ENCODE measurements around the gene KDM4C. TPM values are rescaled to one million over a fixed set of nuclear protein-coding genes. Genes with fewer than 3 reads are reported as not detected.

KDM4C gene
- total RNA-seq, 6 donors from 2014 or later: 31.6 to 96.4 (median 41.2) TPM

DNA sequence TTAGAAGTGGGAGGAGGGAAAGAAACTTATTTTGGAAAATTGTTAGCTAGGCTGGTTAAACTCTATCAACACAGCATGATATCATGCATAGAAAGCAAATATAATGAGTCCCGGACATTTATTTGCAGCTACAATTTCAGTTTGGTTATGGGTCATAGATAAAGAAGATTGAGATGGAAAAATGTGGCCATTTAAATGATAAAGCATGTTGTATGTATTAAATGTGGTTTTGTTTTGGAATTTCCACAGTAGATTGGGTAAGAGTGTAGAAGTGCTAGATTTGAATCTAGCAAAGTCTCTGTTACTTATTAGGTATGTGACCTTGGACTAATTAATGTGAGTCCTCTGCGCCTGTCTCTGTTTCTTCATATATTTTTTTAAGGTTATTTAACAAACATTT lies 217.4 kb downstream of the KDM4C start:
- no peak for DNase-seq
- Histone ChIP-seq H3K27me3 (no peaks in the 10 kb centered on the region), H3K4me3 (no peak overlapping the region), H3K27ac (no peak overlapping the region), H3K4me1 (no peaks in the 10 kb centered on the region), H3K9me3 (no peaks in the 10 kb centered on the region), H3K36me3 (no peaks in the 10 kb centered on the region)
- no peak for ATAC-seq (ENCODE audit: low FRiP score in 2 of 2)
- WGBS, 2 donors: 86 to 88% methylated on average over 2 of the region's 2 CpGs
- TF ChIP-seq POLR2A (IDR thresholded peaks at IDR 0.05) (no peak), POLR2AphosphoS5 (IDR thresholded peaks at IDR 0.05) (no peak), EP300 (IDR thresholded peaks at IDR 0.05) (no peak)
- TF ChIP-seq, protein P1, sequence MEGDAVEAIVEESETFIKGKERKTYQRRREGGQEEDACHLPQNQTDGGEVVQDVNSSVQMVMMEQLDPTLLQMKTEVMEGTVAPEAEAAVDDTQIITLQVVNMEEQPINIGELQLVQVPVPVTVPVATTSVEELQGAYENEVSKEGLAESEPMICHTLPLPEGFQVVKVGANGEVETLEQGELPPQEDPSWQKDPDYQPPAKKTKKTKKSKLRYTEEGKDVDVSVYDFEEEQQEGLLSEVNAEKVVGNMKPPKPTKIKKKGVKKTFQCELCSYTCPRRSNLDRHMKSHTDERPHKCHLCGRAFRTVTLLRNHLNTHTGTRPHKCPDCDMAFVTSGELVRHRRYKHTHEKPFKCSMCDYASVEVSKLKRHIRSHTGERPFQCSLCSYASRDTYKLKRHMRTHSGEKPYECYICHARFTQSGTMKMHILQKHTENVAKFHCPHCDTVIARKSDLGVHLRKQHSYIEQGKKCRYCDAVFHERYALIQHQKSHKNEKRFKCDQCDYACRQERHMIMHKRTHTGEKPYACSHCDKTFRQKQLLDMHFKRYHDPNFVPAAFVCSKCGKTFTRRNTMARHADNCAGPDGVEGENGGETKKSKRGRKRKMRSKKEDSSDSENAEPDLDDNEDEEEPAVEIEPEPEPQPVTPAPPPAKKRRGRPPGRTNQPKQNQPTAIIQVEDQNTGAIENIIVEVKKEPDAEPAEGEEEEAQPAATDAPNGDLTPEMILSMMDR (IDR thresholded peaks at IDR 0.05): no peak

DNA sequence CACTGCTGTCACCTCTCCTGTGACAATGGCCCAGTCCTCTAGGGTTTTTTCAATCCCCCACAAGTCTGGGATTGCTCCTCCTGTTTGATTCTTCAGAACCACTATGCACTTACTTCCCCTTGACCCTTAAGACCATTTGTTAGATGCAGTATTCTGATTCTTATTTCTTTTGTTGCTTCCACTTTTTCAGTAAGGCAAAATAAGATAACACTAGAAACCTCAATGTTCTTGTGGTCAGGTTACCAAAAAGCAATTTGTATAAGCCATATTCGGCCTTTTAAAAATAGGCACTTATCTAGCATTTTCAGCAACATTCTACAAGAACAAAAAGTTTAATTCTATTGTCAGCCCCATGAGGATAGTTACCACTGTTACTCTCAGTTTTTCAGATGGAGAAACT lies 220.0 kb downstream of the KDM4C start:
- WGBS, 2 donors: 78 to 91% methylated on average over 1 of the region's 1 CpG
- H3K27me3 ChIP-seq: no peaks in the 10 kb centered on the region

DNA sequence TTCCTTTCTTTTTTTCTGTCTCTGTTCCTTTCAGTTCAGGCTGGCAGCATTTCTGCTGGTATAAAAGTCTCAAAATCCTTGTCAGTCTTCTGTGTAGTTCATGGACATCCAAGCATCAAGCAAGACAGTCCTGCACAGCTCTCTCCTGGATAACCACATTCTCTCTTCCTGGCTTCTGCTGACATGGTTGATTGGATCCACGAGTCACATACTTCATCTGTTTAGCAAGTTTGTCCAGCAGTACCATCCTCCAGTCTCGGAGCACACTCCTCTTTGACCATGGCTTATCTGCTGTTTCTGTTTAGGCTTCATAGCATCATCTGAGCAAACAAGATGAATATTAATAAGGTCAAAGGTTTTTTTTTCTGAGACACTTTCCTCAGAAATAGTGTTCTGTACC lies 220.8 kb downstream of the KDM4C start:
- Histone ChIP-seq H3K36me3 (peaks cover 0 to 4% (median 1%) of the 10 kb centered on the region in 4 donors), H3K4me3 (no peak overlapping the region), H3K9me3 (no peaks in the 10 kb centered on the region), H3K4me1 (no peaks in the 10 kb centered on the region), H3K27ac (no peak overlapping the region), H3K27me3 (no peaks in the 10 kb centered on the region)
- ATAC-seq (ENCODE audit: low FRiP score in 2 of 2) (no peak), DNase-seq (no peak)
- no peak for TF ChIP-seq POLR2AphosphoS5 (IDR thresholded peaks at IDR 0.05)
- no peak for TF ChIP-seq POLR2A (IDR thresholded peaks at IDR 0.05)
- no peak for TF ChIP-seq EP300 (IDR thresholded peaks at IDR 0.05)
- WGBS, 2 donors: 97% methylated on average over 2 of the region's 2 CpGs

More for the DNA sequence above, 220.0 kb downstream of the KDM4C start:
- H3K36me3 ChIP-seq: peaks cover 0 to 4% (median 0%) of the 10 kb centered on the region in 4 donors
- H3K4me3 ChIP-seq: no peak overlapping the region
- no peaks in the 10 kb centered on the region for H3K4me1 ChIP-seq
- DNase-seq: no peak
- no peak for ATAC-seq (ENCODE audit: low FRiP score in 2 of 2)
- no peak overlapping the region for H3K27ac ChIP-seq
- H3K9me3 ChIP-seq: no peaks in the 10 kb centered on the region
- TF ChIP-seq, protein P1 (IDR thresholded peaks at IDR 0.05): no peak
- TF ChIP-seq POLR2A (IDR thresholded peaks at IDR 0.05): no peak
- no peak for TF ChIP-seq EP300 (IDR thresholded peaks at IDR 0.05)
- no peak for TF ChIP-seq POLR2AphosphoS5 (IDR thresholded peaks at IDR 0.05)

DNA sequence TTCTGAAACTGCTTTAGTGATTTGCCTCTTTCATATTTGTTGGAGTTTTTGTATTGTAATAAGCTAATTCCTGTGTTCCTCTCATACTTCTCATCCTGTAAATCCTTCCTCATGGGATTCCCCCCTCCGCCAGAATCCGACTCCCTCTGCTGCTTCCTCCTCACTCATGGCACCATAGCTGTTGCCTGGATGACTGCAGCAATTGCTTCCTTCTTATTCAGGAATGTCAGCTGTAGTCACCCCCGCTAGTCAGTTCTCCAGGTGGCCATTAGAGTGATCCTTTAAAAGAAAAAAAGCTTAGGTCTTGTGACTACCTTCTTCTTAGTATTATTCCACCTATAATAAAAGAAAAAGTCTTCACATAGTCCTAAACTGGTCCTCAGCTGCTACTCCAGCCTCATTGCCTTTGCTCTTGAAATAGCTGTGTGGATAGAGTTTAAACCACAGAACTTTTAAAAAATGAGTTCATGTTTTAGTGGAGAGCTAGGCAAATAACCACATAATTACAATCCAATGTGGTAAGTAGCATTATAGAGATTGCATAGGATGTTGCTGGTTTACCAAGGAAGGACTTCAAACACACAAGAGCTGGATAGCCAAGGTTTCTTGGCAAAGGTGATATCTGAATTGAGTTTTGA lies 227.3 kb downstream of the KDM4C start:
- no peak for TF ChIP-seq POLR2A (IDR thresholded peaks at IDR 0.05)
- TF ChIP-seq EP300 (IDR thresholded peaks at IDR 0.05): no peak
- TF ChIP-seq, protein P1 (IDR thresholded peaks at IDR 0.05): no peak
- Histone ChIP-seq H3K4me3 (no peak overlapping the region), H3K9me3 (no peaks in the 10 kb centered on the region), H3K27me3 (no peaks in the 10 kb centered on the region), H3K27ac (no peak overlapping the region), H3K4me1 (no peaks in the 10 kb centered on the region), H3K36me3 (peaks cover 12 to 46% (median 23%) of the 10 kb centered on the region in 4 donors)
- no peak for DNase-seq
- WGBS, 2 donors: 62 to 80% methylated on average over 3 of the region's 3 CpGs
- ATAC-seq (ENCODE audit: low FRiP score in 2 of 2): peak in 1 of 2 donors; percentile 51

DNA sequence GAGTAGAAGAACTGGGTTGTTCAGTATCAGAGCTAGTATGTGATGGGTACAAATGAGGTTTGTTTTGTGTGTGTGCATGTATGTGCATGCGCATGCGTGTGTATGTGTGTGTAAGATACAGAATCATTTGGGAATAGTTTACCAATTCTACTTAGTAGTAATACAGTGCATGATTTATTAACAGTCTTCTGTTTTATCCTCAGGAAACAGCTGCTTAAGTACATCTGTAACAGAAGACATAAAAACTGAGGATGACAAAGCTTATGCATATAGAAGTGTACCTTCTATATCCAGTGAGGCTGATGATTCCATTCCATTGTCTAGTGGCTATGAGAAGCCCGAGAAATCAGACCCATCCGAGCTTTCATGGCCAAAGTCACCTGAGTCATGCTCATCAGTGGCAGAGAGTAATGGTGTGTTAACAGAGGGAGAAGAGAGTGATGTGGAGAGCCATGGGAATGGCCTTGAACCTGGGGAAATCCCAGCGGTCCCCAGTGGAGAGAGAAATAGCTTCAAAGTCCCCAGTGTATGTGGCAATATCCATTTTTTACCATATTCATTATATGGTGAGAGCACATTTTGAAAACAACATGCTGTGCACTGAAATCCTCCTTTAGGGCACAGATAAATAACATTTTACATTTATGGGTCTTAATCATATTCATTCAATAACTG lies 228.5 kb downstream of the KDM4C start:
- DNase-seq (no peak), ATAC-seq (ENCODE audit: low FRiP score in 2 of 2) (no peak)
- no peaks in the 10 kb centered on the region for H3K27me3 ChIP-seq
- peaks cover 12 to 57% (median 23%) of the 10 kb centered on the region in 4 donors for H3K36me3 ChIP-seq
- H3K4me3 ChIP-seq: no peak overlapping the region
- H3K27ac ChIP-seq: no peak overlapping the region
- no peaks in the 10 kb centered on the region for H3K9me3 ChIP-seq
- TF ChIP-seq EP300 (IDR thresholded peaks at IDR 0.05) (no peak), POLR2A (IDR thresholded peaks at IDR 0.05) (no peak), POLR2AphosphoS5 (IDR thresholded peaks at IDR 0.05) (no peak)
- TF ChIP-seq, protein P1 (IDR thresholded peaks at IDR 0.05): no peak
- WGBS, 2 donors: 81 to 86% methylated on average over 5 of the region's 5 CpGs
- H3K4me1 ChIP-seq: no peaks in the 10 kb centered on the region
